ENCODE measurements around the gene PRDM15. TPM values are rescaled to one million over a fixed set of nuclear protein-coding genes. Genes with fewer than 3 reads are reported as not detected.

PRDM15 gene
- total and polyA plus RNA-seq, 2 experiments from 2014 or later, result 3.0 to 10.6 TPM

GRCh38 chr21:41897700-41898099, 18.6 kb upstream of the PRDM15 start (continued):
- no peak for TF ChIP-seq REST (IDR thresholded peaks at IDR 0.05; ENCODE audit: unreplicated experiment)

DNA sequence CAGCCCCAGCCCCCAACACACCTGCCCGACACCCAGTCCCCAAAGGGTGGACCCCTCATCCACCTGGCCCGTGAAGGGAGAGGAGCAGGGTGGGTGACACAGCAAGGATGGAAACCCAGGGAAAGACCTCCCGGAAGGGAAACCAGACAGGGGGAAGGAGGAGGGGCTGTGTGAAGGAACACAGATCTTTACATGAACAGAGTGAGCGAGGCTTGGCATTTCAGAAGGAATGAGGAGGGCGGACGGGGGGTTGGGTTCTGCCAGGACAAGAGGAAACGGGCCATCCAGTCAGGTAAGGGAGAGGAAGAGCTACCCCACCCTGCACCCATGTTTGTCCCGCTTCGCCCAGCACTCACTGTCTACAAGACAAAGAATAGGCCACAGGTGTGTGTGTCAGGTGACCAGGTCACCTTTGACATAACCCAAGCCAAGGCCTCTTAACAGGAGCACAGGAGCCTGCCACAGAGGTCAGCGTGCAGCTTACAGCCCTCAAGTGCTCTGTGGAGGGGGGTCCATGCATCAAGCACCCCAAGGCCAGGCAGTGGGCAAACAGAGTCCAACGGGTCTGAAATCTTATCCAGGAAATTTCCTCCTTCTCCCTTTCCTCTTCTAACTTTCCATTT, 18.0 kb upstream of the PRDM15 start:
- H2AFZ ChIP-seq, result no peak overlapping the region
- DNase-seq (ENCODE audit: low spot score), result peak; percentile 39
- no peaks in the 10 kb centered on the region for H3K36me3 ChIP-seq (ENCODE audit: insufficient read depth)
- H3K27ac ChIP-seq (ENCODE audit: low read depth), result no peak overlapping the region
- peaks cover 13% of the 10 kb centered on the region for H3K4me1 ChIP-seq (ENCODE audit: insufficient read depth)
- H3K4me3 Mint-ChIP-seq, result peak overlapping the region; percentile 24; the same call in 2 of the 3 replicates
- ATAC-seq, result peak; percentile 34
- H3K27me3 Mint-ChIP-seq (ENCODE audit: insufficient read depth, low read depth, poor library complexity), result no peaks in the 10 kb centered on the region
- no peaks in the 10 kb centered on the region for H4K20me1 ChIP-seq (replicated peaks; ENCODE audit: insufficient read depth)
- no peak for TF ChIP-seq REST (IDR thresholded peaks at IDR 0.05; ENCODE audit: unreplicated experiment)
- no peak for TF ChIP-seq JUNB (IDR thresholded peaks at IDR 0.05; ENCODE audit: unreplicated experiment)
- no peak for TF ChIP-seq POLR2AphosphoS5 (IDR thresholded peaks at IDR 0.05; ENCODE audit: low read depth)
- no peak for TF ChIP-seq CREB1 (CRISPR knock-in tag; IDR thresholded peaks at IDR 0.05; ENCODE audit: low read depth)
- TF ChIP-seq NANOG (IDR thresholded peaks at IDR 0.05; ENCODE audit: borderline replicate concordance), result no peak
- TF ChIP-seq STAT1 (IDR thresholded peaks at IDR 0.05; ENCODE audit: unreplicated experiment), result no peak
- H3K9me2 ChIP-seq (ENCODE audit: insufficient read depth), result no peaks in the 10 kb centered on the region
- peaks cover 45% of the 10 kb centered on the region for H3K4me1 Mint-ChIP-seq
- peaks cover 8% of the 10 kb centered on the region for H3K36me3 Mint-ChIP-seq (ENCODE audit: low read depth)
- no peak overlapping the region for H3K4me3 ChIP-seq
- no peaks in the 10 kb centered on the region for H3K27me3 ChIP-seq (ENCODE audit: insufficient read depth)
- H3F3A ChIP-seq (replicated peaks; ENCODE audit: low read depth), result no peaks in the 10 kb centered on the region
- peak overlapping the region; percentile 58 for H3K27ac Mint-ChIP-seq
- H3K79me2 ChIP-seq (replicated peaks; ENCODE audit: insufficient read depth), result no peaks in the 10 kb centered on the region
- H3K9me3 Mint-ChIP-seq, result no peaks in the 10 kb centered on the region
- peak overlapping the region; percentile 54; the same call in 1 of the 2 replicates for H3K4me2 ChIP-seq

All from GM23338 (cell line).